Activated CD8-positive, alpha-beta memory T cell treated with anti-CD3 and anti-CD28 coated beads for 24 hours (primary cell): ENCODE measurements around the gene TMEM171.

Experiments
- DNase-seq: peaks from one replicate; pipeline ENCODE4 v3.0.0-alpha.2; 2020

TMEM171 gene

GRCh38 chr5:73120222-73121118 lies at the start of gene TMEM171:
TMEM171 (plus strand) TSS chr5:73120575; CDS start chr5:73123374, 2,799 bp downstream.
- DNase-seq = no peak

- no peak for DNase-seq
Measured at GRCh38 chr5:73081093-73081492, 39.3 kb upstream of the TMEM171 start.

- DNase-seq = no peak
Measured at GRCh38 chr5:73088026-73088425, 32.3 kb upstream of the TMEM171 start.

GRCh38 chr5:73093943-73094342 lies 26.4 kb upstream of the TMEM171 start:
- DNase-seq = no peak

- DNase-seq = no peak
Measured at GRCh38 chr5:73094415-73094814, 26.0 kb upstream of the TMEM171 start.

GRCh38 chr5:73095564-73096238 lies 24.7 kb upstream of the TMEM171 start:
- DNase-seq = no peak

- DNase-seq = no peak
Measured at GRCh38 chr5:73096239-73096575, 24.2 kb upstream of the TMEM171 start.

GRCh38 chr5:73097740-73098139 lies 22.6 kb upstream of the TMEM171 start:
- no peak for DNase-seq

GRCh38 chr5:73100109-73100508 lies 20.3 kb upstream of the TMEM171 start:
- no peak for DNase-seq

GRCh38 chr5:73103870-73104299 lies 16.5 kb upstream of the TMEM171 start:
- DNase-seq = no peak

- no peak for DNase-seq
Measured at GRCh38 chr5:73104326-73104725, 16.0 kb upstream of the TMEM171 start.

GRCh38 chr5:73106335-73106734 lies 14.0 kb upstream of the TMEM171 start:
- DNase-seq = no peak

- no peak for DNase-seq
Measured at GRCh38 chr5:73110190-73110589, 10.2 kb upstream of the TMEM171 start.

GRCh38 chr5:73111536-73111935 lies 8.8 kb upstream of the TMEM171 start:
- DNase-seq = no peak

- DNase-seq = no peak
Measured at GRCh38 chr5:73112359-73112758, 8.0 kb upstream of the TMEM171 start.

- no peak for DNase-seq
Measured at GRCh38 chr5:73114044-73114688, 6.2 kb upstream of the TMEM171 start.

GRCh38 chr5:73115399-73116051 lies 4.8 kb upstream of the TMEM171 start:
- DNase-seq = no peak

GRCh38 chr5:73116506-73116905 lies 3.9 kb upstream of the TMEM171 start:
- DNase-seq = no peak

- DNase-seq = no peak
Measured at GRCh38 chr5:73117088-73117740, 3.2 kb upstream of the TMEM171 start.

- DNase-seq = no peak
Measured at GRCh38 chr5:73118391-73118973, 1.9 kb upstream of the TMEM171 start.

- no peak for DNase-seq
Measured at GRCh38 chr5:73119451-73120157, 771 bp upstream of the TMEM171 start.

GRCh38 chr5:73121119-73121463 lies 716 bp downstream of the TMEM171 start:
- DNase-seq = no peak
